GM21528 (cell line): Measurements from ENCODE around the gene AKNAD1.
"Not testable (repeated sequence)": the region's sequence is repeated elsewhere in the genome, so short reads cannot be mapped to it uniquely, and the experiment has no call there.

ENCODE experiments used
- ATAC-seq: cut with Tn5 transposase; IDR thresholded peaks from one replicate; pipeline ENCODE4 v1.9.1; 2021; ENCODE audit warnings: mild to moderate bottlenecking, moderate library complexity; ENCODE audit not compliant: unreplicated experiment, low FRiP score

The AKNAD1 gene

GRCh38 chr1:108792420-108792819, 64.5 kb downstream of the AKNAD1 start:
- no peak for ATAC-seq

GRCh38 chr1:108791790-108792189, 65.1 kb downstream of the AKNAD1 start:
- ATAC-seq: no peak

GRCh38 chr1:108785880-108786279, 71.0 kb downstream of the AKNAD1 start:
- no peak for ATAC-seq

- ATAC-seq: no peak
These were observed 71.6 kb downstream of the AKNAD1 start for GRCh38 chr1:108785264-108785663.

- ATAC-seq: not testable (repeated sequence)
These were observed 75.3 kb downstream of the AKNAD1 start for GRCh38 chr1:108781575-108781944.

GRCh38 chr1:108780937-108781574, 75.8 kb downstream of the AKNAD1 start:
- no peak for ATAC-seq

GRCh38 chr1:108779455-108779854, 77.4 kb downstream of the AKNAD1 start:
- ATAC-seq: no peak

- no peak for ATAC-seq
These were observed 79.1 kb downstream of the AKNAD1 start for GRCh38 chr1:108777839-108778238.

- no peak for ATAC-seq
These were observed 89.2 kb downstream of the AKNAD1 start for GRCh38 chr1:108767708-108768107.

GRCh38 chr1:108767115-108767514, 89.8 kb downstream of the AKNAD1 start:
- ATAC-seq: no peak
